Measurements from ENCODE around the gene MYH9.
A peak's percentile ranks its signal among the peaks of the same experiment; 100 is the strongest.

MYH9 gene

GRCh38 chr22:36371920-36372319 lies 15.8 kb downstream of the MYH9 start:
- DNase-seq (ENCODE audit: low read depth, low spot score) = peak; percentile 3
- in situ Hi-C loops (cut with HindIII; ENCODE audit: low sequenced_read_pairs) = no loop called here
- TF ChIP-seq, protein P1, sequence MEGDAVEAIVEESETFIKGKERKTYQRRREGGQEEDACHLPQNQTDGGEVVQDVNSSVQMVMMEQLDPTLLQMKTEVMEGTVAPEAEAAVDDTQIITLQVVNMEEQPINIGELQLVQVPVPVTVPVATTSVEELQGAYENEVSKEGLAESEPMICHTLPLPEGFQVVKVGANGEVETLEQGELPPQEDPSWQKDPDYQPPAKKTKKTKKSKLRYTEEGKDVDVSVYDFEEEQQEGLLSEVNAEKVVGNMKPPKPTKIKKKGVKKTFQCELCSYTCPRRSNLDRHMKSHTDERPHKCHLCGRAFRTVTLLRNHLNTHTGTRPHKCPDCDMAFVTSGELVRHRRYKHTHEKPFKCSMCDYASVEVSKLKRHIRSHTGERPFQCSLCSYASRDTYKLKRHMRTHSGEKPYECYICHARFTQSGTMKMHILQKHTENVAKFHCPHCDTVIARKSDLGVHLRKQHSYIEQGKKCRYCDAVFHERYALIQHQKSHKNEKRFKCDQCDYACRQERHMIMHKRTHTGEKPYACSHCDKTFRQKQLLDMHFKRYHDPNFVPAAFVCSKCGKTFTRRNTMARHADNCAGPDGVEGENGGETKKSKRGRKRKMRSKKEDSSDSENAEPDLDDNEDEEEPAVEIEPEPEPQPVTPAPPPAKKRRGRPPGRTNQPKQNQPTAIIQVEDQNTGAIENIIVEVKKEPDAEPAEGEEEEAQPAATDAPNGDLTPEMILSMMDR (IDR thresholded peaks at IDR 0.05; ENCODE audit: low read depth, low read length) = no peak
- no peak overlapping the region for H3K4me3 ChIP-seq (ENCODE audit: low read depth, low read length)

DNA sequence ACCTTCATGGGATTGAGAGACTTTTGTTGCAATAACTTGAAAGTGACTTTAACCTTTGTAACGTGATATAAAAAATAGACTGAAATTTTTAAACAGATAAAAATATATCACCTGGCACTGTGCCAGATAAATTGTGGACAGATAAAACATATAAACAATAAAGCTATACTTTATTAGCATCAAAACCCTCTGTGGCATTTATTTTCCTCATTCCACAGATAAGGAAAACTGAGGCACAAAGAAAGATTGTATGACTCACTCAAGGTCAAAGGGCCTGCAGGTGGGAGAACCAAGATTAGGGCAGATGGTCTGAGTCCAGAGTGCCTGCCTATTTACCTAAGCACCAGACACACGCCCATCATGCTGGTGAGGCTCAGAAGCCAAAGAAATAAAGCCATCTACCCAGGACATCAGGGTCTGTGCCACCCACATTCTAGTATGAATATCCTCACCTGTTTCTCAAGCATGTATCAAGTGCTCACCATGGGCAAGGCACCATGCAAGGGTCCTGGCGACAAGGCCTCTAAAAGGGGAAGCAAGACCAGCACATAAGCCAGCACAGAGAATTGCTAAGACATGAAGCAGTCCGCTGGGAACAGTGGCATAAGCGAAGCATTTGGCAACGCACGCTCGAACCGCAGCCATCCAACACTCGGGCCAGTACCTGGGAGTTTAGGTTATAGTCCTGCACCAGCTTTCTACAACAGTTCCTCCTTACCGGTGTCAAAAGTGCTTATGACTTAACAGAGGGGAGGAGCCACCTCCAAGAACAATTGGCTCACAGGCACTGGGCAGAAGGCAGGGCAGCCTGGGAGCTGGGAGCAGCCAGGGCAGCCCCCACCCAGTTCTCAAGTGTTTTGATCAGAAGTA lies 17.6 kb downstream of the MYH9 start:
- H3K4me3 ChIP-seq (ENCODE audit: low read depth, low read length) = no peak overlapping the region
- in situ Hi-C loops (cut with HindIII; ENCODE audit: low sequenced_read_pairs) = no loop called here
- DNase-seq (ENCODE audit: low read depth, low spot score) = peak; percentile 40
- TF ChIP-seq, protein P1 (IDR thresholded peaks at IDR 0.05; ENCODE audit: low read depth, low read length) = no peak

- no peak overlapping the region for H3K4me3 ChIP-seq (ENCODE audit: low read depth, low read length)
- peak; percentile 29 for DNase-seq (ENCODE audit: low read depth, low spot score)
- in situ Hi-C loops (cut with HindIII; ENCODE audit: low sequenced_read_pairs) = no loop called here
- TF ChIP-seq, protein P1 (IDR thresholded peaks at IDR 0.05; ENCODE audit: low read depth, low read length) = no peak
Measured at GRCh38 chr22:36369004-36369921, 18.5 kb downstream of the MYH9 start.

DNA sequence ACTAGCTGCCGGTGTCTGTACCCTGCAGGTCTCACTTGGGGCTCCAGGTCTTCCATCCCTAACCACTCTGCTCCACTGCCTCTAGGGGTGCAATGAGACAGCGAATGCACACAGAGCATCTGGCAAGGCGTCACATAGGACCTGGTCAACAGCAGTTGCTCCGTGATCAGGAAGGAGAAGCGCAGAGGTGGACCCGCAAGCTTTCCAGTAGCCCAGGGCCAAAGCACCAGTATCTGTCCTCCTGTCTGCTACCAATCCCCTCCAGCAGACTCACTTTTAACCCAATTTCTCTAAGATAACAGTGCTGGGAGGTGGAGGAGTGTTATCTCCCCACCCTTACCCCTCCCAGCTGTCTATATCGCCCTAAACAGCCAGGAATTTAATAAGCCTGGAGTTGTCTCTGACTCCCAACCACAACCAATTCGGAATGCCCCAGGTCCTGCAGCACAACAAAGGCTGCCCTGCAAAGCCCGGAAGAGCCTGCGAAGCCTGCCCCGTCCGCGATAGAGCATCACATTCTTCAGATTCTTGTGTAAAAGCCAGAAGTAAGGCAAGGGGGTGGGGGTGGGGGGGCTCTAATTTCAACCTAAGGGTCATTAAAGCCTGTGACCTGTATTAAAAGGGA lies 19.3 kb downstream of the MYH9 start:
- no peak overlapping the region for H3K4me3 ChIP-seq (ENCODE audit: low read depth, low read length)
- in situ Hi-C loops (cut with HindIII; ENCODE audit: low sequenced_read_pairs) = no loop called here
- TF ChIP-seq, protein P1 (IDR thresholded peaks at IDR 0.05; ENCODE audit: low read depth, low read length) = peak; percentile 9
- DNase-seq (ENCODE audit: low read depth, low spot score) = peak; percentile 79

DNA sequence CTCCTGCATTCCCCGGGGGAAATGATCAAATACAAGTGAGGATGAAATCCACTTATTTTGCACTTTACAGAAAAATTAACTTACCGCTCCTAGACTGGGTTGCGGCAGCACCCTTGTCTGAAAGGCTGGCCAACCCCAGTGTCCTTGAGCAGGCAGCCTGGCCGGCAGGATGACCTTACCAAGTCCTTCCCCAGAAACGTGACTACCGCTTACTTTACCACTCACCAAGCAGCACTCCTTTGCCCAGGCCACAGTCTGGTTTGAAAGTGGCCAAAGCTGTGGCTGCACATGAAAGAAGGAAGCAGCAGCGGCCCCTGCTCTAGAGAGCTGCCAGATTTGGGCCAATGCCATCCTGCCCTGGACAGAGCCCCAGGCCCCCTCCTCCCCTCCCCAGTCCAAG lies 20.3 kb downstream of the MYH9 start:
- TF ChIP-seq, protein P1 (IDR thresholded peaks at IDR 0.05; ENCODE audit: low read depth, low read length) = no peak
- DNase-seq (ENCODE audit: low read depth, low spot score) = no peak
- in situ Hi-C loops (cut with HindIII; ENCODE audit: low sequenced_read_pairs) = no loop called here
- H3K4me3 ChIP-seq (ENCODE audit: low read depth, low read length) = no peak overlapping the region

DNA sequence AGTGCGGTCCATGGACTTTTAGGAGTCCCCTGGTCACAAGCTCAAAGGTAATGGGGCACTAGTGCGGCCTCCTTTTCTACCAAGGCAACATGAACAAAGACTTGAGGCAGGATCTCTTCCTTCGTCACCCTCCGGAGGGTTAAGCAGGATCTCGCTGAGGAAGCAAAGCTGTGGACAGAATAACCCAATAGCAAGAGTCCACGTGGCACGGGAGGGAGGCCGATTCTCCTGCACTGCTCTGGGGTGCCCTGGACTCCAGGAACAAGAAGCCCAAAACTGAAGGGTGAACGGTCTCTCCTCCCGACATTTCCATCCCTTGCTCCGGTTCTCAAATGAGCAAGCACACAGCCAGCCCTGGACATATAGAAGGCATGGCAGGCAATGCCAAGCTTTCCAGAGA lies 20.7 kb downstream of the MYH9 start:
- H3K4me3 ChIP-seq (ENCODE audit: low read depth, low read length) = no peak overlapping the region
- in situ Hi-C loops (cut with HindIII; ENCODE audit: low sequenced_read_pairs) = no loop called here
- no peak for DNase-seq (ENCODE audit: low read depth, low spot score)
- TF ChIP-seq, protein P1 (IDR thresholded peaks at IDR 0.05; ENCODE audit: low read depth, low read length) = no peak
